ENCODE data around the gene SMARCC1.

SMARCC1 gene

GRCh38 chr3:47613722-47614121 is 168.0 kb downstream of the SMARCC1 start:
- Histone ChIP-seq H3K9me3 (no peaks in the 10 kb centered on the region), H3K36me3 (peaks cover 30% of the 10 kb centered on the region), H3K4me1 (no peaks in the 10 kb centered on the region), H3K27me3 (no peaks in the 10 kb centered on the region), H3K4me3 (ENCODE audit: low read depth, low read length) (no peak overlapping the region)
- no peak for TF ChIP-seq CTCF (IDR thresholded peaks at IDR 0.05; ENCODE audit: low read depth, low read length)
- DNase-seq = no peak

DNA sequence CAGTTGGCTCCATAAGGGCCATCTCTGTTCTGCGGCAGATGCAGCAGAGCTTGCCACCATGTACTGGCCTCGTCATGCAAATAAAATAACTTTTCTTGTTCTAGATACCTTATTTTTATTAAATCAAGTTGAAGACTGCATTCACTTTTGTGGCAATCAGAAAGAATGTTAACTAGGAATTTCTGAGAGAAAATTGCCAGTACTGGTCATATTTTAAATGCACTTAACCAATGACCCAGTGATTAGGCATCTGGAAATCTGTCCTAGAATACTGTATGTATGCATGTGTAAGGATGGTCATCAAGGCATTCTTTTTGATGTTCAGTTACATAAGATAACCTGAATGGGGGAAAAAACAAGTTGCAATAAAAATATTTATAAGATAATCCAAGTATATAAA is 168.8 kb downstream of the SMARCC1 start:
- H3K9me3 ChIP-seq = no peaks in the 10 kb centered on the region
- H3K36me3 ChIP-seq = peaks cover 32% of the 10 kb centered on the region
- no peak for DNase-seq
- no peak overlapping the region for H3K4me3 ChIP-seq (ENCODE audit: low read depth, low read length)
- H3K4me1 ChIP-seq = no peaks in the 10 kb centered on the region
- H3K27me3 ChIP-seq = no peaks in the 10 kb centered on the region
- no peak for TF ChIP-seq CTCF (IDR thresholded peaks at IDR 0.05; ENCODE audit: low read depth, low read length)

DNA sequence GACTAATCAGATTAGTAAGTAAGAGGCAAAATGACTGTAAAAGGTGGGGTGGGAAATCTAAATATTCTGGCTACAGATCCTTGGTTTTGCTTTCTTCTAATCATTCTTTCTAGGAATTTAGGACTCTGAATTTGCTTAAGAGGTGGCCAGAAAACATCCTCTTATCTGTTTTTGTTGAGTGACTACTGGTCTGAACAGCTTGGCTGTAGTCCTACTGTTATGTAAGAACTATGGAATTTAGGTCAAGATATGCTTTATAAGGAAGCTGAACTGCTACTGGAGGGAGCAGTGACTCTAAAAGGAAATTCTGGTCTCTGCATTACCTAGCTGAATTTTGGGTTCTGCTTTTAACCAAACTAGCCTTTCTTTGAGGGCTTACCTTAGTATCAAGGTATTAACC is 169.5 kb downstream of the SMARCC1 start:
- H3K9me3 ChIP-seq = no peaks in the 10 kb centered on the region
- TF ChIP-seq CTCF (IDR thresholded peaks at IDR 0.05; ENCODE audit: low read depth, low read length) = no peak
- H3K36me3 ChIP-seq = peaks cover 33% of the 10 kb centered on the region
- no peak for DNase-seq
- no peaks in the 10 kb centered on the region for H3K4me1 ChIP-seq
- no peaks in the 10 kb centered on the region for H3K27me3 ChIP-seq
- no peak overlapping the region for H3K4me3 ChIP-seq (ENCODE audit: low read depth, low read length)

GRCh38 chr3:47611576-47611975 is 170.1 kb downstream of the SMARCC1 start:
- Histone ChIP-seq H3K4me1 (no peaks in the 10 kb centered on the region), H3K4me3 (ENCODE audit: low read depth, low read length) (no peak overlapping the region), H3K9me3 (no peaks in the 10 kb centered on the region), H3K27me3 (no peaks in the 10 kb centered on the region), H3K36me3 (peaks cover 30% of the 10 kb centered on the region)
- no peak for TF ChIP-seq CTCF (IDR thresholded peaks at IDR 0.05; ENCODE audit: low read depth, low read length)
- no peak for DNase-seq

- Histone ChIP-seq H3K9me3 (no peaks in the 10 kb centered on the region), H3K27me3 (no peaks in the 10 kb centered on the region), H3K4me1 (no peaks in the 10 kb centered on the region), H3K36me3 (peaks cover 30% of the 10 kb centered on the region), H3K4me3 (ENCODE audit: low read depth, low read length) (no peak overlapping the region)
- TF ChIP-seq CTCF (IDR thresholded peaks at IDR 0.05; ENCODE audit: low read depth, low read length) = no peak
- no peak for DNase-seq
Observed at GRCh38 chr3:47610583-47610982, 171.1 kb downstream of the SMARCC1 start.

GRCh38 chr3:47607335-47607734 is 174.4 kb downstream of the SMARCC1 start:
- H3K9me3 ChIP-seq = no peaks in the 10 kb centered on the region
- H3K4me1 ChIP-seq = no peaks in the 10 kb centered on the region
- no peak for TF ChIP-seq CTCF (IDR thresholded peaks at IDR 0.05; ENCODE audit: low read depth, low read length)
- peaks cover 30% of the 10 kb centered on the region for H3K36me3 ChIP-seq
- DNase-seq = no peak
- no peak overlapping the region for H3K4me3 ChIP-seq (ENCODE audit: low read depth, low read length)
- no peaks in the 10 kb centered on the region for H3K27me3 ChIP-seq
